HG03066 (cell line): ENCODE results near the gene TRMT2A.

Source experiments
- ATAC-seq: cut with Tn5 transposase; IDR thresholded peaks from one replicate; pipeline ENCODE4 v1.9.1; 2021; ENCODE audit warnings: low read depth; ENCODE audit not compliant: unreplicated experiment

The TRMT2A gene

DNA sequence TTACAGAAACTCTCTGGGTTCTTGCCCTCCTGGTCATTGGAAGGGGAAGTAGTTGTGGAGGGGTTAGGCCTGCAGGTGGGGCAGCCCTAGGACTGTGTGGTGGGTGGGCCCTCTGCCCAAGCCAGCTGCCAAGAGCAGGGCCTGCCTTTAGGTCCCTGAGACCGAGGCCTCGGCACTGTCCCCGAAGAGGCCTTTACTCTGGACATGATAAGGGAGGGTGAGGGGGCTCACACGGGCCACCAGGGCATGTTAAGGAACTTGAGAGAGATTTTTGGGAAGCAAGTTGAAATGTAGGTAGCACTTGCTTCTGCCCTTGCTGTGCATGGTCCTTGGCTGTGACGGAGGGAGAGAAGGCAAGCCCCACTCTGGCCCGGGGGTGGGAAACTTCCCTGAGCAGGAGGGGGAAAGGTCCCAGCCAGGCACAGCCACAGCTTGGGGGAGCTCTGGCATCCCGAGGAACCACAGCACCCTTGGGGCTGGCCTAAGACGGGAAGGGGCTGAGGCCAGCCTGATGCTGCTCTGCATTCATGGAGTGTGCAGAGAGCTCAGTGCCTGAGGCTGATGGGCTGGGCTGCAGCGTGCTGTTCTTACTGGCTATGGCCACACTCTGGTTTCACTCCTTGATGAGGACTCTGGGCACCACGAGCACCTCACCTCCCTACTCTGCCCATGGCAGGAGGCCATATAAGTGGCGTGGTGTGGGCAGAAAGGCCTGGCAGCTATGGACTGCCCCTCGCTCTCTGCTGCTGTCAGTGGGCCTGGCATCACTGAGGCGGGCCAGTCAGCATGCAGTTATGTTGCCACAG, 8.9 kb downstream of the TRMT2A start:
- ATAC-seq = no peak

DNA sequence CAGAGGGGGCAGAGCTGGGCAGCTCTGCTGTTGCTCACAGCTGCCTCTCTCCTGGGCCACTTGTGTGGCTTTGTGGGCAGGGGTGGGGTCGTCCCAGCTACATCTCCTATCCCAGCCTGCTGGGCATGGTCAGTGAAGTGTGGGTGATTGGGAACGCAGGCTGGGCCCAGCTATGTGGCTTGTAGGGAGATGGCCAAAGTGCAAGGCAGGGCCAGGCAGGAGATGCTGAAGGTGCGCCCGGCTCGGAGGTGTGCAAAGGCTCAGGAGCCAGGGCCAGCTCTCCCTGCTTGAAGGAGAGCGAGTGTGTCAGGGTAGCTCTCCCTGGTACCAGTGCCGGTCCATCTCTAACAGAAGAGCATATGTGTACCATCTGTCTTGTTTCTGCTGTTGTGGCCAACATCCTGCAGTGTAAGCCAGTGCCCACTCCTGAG, 9.5 kb downstream of the TRMT2A start:
- ATAC-seq = no peak

DNA sequence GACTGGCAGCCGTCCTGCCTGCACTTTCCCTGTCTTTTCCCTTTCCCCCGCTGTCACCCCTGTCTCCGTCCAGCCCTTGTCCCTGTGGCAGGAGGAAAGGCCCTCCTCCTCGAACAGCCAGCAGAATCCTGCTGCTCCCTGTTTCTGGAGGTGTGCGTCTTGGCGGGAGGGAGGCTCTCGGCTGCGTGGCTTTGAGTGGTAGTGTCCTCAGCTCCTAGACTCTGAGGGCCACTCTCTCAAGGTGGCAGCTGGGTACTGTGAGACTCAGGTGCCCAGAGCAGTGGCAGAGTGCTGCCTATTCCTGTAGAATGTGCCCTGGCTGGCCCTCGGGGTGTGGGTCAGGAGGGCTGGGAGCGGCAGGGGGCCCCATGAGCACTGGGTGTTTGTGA, 10.2 kb downstream of the TRMT2A start:
- ATAC-seq = no peak

DNA sequence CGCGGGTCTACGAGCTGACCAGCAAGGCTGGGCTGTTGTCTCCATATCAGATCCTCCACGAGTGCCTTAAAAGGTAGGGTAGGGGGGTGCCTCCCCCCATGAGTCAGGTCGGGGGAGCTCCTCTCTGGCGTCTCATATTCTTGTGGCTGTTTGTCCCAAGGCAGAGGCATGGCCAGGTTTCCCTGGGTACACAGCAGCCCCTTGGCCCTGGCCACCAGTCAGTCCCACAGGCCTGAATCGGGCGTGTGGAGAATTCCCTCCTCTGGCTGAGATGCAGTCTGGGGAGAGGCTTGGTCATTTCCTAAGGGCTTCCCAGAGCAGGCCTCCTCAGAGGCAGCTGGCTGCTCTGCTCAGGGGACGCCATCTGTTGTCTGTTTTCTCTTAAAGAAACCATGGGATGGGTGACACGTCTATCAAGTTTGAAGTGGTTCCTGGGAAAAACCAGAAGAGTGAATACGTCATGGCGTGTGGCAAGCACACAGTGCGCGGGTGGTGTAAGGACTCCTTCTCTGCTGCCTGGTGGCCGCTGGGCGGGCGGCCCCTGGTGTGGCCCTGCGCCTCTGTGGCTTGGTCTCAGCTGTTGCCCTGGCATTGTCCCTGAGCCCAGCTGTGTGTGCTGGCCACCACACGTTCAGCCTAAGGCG, 10.7 kb downstream of the TRMT2A start:
- ATAC-seq = no peak

DNA sequence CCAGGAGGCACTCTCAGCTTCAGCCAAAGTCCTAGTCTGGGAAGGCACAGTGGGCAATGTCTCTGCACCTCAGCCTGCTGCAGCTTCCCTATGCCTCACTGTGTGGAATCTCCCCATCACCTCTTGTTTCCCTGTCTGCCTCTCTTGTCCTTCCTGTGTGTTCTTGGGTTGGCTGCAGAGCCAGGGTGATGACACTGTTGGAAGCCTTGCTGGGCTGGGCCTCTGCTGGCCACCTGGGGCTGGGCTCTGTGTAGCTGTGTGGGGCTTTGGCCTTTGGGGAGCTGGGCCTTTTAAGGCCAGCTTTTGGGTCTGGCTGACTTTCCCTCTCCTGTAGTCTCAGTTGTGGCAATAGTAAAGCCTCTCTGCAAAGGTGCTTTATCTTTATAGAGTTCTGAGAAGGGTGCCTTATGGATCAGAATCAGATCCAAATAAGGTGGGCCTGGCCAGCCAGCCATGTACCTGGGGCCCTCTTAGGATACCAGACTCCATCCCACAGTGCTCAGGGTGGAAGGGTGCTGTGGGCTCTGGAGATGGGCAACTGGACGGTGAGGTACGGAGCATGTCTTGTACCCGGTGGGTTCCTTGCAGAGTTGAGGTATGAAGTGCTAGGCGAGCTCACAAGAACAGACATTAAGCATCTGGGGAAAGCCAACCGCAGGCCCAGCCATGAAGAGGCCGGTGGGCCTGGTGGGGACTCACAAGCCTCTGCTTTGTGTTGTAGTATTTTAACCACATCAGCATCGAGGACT, 11.4 kb downstream of the TRMT2A start:
- ATAC-seq = no peak

DNA sequence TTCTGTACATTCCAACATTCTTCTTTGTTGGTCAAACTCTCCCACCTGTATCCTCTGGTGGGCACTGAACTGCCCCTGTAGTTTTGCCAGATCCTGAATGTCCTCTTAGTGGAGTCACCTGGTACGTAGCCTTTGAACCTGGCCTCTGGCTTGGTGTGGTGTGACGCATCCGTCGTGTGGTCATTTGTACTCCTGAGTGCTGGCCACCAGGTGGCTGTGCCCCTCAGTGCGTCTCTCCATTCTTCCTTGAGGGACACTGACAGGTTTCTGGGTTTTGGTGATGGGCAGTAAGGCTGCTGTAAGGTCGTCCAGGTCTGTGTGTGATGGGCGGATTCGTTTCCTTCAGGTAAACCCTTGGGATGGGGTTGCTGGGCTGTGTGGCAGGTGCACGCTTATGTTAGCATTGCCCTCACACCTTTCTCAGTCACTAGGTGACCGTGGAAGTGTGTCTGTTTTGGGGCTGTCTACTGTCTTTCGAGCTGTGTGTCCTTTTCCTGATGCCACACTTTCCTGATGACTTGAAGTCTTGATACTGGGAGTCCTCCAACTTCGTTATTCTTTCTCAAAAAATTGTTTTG, 14.7 kb downstream of the TRMT2A start:
- ATAC-seq = no peak

DNA sequence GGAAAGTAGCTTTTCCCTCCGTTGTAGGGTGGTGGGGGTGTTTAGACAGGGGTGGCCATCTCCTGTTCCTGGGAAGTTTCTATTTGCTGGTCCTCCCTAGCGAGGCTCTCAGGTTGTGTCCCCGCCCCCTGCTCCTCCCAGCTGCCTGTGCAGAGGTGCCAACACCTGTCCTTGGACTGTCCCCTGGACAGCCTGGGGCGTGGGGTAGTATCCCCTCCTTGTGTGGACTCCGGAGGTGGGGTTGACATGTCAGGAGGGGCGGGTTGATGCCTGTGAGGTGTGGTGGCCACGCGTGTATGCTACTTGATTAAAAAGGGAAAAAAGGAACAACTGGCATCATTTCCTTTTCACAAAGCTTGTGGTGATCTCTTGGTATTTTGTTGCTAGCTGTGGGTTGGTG, 15.4 kb downstream of the TRMT2A start:
- no peak for ATAC-seq

DNA sequence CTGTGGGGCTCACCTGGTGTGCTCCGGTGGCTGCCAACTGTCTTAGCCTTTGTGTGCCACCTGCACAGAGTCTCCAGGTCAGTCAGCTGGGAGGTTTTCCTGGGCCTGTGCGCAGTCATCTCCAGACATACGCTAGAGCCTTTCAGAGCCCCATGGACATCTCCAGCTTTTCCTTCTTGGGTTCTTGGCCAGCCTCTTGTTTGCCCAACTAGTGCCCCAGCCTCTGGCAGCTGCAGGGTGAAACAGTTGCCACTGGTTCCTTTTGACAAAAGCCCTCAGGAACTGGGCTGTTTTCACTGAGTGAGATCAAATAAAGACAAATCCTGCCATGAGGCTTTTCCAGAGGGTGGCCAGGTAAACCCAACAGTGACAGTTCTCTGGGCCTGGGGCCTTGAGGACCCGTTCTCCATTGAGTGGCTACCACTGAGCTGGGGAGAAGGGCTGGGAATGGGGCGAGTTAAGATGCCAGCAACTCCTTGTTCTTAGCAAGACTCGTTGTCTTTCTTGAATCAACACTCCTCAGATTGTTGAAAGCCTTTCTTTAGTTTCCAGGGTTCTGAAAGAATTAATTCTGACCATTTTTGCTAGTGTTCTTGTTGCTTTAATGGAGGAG, 17.8 kb downstream of the TRMT2A start:
- no peak for ATAC-seq

DNA sequence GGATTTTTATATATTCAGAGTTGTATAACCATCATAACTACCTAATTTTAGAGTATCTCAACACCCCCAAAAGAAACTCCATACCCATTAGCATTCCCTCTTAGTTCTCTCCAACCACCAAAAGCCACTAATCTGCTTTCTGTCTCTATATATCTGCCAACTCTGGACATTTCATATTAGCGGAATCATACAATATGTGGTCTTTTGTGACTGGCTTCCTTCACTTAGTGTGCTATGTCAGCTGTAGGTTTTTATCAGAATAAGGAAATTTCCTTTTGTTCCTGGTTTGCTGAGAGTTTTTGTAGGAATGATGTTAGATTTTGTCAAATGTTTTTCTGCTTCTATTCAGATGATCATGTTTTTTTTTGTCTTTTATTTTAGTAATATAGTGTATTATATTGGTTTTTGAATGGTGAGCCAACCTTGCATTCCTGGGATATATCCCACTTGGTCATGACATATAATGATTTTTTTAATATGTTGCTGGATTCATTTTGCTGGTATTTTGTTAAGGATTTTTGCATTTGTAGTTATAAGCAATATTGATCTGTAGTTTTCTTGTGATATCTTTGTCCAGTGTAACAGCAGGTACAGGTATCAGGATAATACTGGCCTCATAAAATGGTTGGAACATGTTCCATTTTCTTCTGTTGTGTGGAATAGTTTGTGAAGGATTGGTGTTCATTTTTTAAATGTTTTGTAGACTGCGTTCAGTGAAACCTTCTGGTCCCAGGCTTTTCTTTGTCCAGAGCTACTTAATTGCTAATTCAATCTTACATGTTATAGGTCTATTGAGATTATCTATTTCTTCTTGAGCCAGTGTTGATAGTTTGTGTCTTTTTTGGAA, 20.2 kb downstream of the TRMT2A start:
- ATAC-seq = no peak

DNA sequence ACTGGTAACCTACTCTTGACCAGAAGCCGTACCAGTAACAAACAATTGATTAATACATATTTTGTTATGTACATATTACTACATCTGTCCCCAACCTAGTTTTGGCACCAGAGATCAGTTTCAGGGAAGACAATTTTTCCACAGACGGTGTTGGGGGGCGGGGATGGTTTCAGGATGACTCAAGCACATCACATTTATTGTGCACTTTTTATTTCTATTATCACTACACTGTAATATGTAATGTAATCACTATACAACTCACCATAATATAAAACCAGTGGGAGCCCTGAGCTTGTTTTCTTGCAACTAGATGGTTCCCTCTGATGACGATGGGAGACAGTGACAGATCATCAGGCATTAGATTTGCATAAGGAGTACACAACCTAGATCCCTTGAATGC, 21.5 kb downstream of the TRMT2A start:
- ATAC-seq = no peak

DNA sequence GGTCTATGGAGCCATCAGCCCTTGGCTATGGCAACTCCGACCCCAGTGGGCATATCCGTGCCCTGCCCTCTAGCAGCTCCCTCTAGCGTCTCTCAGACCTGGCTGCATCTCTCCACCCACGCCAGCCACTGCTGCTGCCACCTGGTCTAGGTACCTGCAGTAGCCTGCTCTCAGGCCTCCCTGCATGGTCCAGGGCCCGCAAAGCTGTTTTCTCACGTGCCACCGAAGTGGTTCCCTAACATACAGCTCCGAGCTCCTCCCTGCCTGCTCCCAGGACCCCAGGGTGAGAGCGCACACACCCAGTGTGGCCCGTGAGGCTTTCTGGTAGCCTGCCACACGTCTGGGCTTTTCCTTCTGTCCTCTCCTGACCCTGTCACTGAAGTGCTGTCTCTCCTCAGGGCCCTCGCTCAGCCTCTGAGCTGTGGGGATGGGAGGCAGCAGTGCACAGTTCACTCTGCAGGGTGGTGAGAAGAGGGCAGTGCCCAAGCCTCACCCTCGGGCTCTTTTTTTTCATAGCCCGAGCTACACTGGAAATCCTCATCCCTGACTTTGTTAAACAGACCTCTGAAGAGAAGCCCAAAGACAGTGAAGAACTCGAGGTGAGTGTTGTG, 22.7 kb downstream of the TRMT2A start:
- ATAC-seq = no peak

DNA sequence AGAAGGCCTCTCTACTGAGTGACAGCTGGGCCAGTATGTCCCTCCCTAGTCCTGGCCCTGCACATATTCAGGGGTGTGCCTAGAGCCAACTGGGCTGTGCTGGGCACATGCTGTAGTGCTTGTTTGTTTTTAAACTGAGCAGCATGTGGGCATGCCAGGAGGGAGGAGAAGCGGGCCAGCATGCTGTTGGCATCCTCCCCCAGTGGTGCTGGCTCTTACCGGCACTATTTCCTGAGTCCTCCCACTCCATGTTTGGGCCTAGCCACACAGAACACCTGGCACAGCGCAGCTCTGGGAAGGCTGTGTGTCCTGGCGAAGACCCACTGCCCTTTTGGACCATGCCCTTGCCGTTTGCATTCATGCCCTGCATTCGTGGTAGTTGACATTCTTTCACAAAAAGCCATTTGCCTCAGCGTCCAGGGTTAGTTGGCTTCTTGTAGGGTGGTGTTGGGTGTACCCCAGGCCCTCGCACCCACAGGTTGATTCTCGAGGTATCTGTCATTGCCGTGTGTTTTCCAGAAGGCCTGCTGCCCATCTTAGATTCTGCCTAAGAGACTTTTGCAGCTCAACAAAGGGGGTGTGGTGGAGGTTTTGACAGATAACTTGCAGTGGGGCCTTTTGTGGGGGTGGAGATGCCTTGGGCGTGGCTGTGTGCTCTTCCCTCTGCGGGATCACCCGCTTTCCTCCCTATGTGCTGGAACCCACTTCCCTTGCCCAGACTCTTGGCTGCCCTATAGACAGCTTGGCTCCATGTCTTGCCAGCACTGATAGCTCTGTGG, 23.4 kb downstream of the TRMT2A start:
- ATAC-seq = no peak

DNA sequence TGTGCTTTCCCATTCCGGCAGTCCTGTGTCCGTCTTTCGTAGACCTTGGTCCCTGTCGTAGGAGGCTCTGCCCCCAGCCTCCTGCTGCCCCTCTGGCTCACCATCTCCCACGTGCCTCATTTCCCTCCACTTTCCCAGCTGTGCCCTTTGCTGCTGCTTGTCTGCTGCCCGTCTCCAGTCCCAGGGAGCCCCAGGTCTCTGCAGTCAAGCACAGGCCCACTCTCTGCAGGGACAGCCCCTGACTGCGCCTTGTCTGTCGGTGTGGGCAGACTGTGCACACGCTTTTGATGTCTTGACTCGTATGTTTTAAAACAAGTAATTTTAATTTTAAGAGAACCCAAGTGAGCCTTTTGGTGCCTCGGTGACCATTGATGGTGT, 24.6 kb downstream of the TRMT2A start:
- ATAC-seq = no peak

DNA sequence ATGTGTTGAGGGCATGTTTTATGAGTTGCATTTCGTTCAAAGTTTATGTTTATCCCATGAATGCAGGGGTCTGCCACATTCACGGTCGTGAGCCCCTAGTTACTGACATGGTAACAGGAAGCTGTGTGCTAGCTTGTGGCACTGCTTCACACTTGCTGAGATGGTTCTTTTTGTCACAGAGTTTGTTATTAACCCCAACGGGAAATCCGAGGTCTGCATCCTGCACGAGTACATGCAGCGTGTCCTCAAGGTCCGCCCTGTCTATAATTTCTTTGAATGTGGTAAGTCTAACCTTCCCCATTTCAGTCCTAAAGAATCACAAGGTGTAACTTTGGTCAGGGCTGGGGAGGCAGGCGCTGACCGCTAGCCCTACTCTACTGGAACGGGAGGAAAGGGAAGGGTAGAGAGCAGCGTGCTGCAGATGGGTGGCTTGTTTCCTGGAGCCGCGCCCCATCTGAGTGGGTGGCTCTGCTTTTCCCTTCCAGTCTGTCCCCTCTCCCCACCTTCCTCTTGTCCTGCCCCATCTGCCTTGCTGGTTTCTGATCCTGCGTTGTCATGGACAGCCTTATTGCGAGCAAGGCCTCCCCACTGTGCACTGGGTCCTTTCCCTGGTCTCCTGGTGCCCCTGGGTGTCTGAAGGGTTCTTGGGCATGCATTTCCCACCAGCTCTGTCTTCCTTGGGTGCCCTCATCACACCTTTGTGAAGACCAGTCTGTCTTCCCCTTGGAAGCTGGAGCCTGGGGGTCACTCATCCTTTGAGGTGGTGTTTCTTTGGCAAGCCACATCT, 25.1 kb downstream of the TRMT2A start:
- no peak for ATAC-seq

DNA sequence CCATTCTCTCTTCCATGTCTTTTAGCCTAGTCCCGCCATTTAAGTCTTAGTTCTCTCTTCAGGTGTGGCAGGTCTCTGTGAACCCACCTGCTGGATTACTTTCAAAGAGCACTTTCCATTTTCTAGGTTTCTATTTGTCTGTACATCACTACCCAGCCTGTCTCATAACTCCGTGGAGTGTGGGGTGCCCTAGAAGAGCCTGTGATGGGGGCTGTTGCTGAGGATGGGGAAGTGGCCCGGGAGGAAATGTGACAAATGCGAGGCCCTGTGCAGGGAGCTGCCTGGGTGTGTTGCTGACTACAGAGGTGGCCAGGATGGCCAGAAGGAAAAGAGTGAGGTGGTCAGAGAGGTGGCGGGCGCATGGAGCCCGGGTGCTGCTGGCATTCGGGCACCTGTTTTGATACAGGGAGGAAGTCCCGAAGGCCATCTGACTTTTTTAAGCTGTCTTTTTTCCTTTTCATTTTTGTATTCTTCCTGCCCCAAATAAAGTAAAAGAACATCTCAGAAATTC, 26.2 kb downstream of the TRMT2A start:
- ATAC-seq = no peak

DNA sequence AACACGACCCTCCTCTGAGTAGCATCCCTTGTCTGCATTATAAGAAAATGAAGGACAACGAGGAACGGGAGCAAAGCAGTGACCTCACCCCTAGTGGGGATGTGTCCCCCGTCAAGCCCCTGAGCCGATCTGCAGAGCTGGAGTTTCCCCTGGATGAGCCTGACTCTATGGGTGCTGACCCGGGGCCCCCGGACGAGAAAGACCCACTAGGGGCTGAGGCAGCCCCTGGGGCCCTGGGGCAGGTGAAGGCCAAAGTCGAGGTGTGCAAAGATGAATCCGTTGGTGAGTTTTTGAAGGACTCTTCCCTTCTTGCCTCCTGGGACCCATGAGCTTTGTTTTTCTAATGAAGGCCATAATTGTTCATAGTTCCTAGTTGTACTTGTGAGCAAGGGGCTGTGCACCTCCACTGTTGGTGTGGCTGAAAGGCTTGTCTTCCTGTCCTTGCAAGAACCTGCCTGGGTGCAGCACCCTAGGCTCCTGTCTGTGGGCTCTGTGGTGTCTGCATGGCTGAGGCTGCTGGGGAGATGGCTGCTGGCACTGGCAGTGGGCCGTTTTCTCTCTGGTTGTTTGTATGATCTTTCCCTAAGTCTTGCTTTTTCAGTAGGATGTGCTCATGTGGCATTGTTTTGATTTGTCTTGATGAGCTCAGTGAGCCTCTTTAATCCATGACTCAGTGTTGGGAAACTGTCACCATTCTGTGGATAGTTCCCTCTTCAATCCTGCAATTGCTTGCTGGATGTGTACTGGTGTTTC, 26.9 kb downstream of the TRMT2A start:
- no peak for ATAC-seq
